ENCODE results near the gene SIGLEC10.

SIGLEC10 gene

GRCh38 chr19:51391073-51391611, 26.3 kb downstream of the SIGLEC10 start:
- Histone ChIP-seq H3K4me1 (ENCODE audit: insufficient read depth, low read length) (peaks cover 18% of the 10 kb centered on the region), H3K36me3 (ENCODE audit: insufficient read depth, low read length) (no peaks in the 10 kb centered on the region), H3K27ac (ENCODE audit: low read length) (no peak overlapping the region), H3K9me3 (ENCODE audit: insufficient read depth, low read length, severe bottlenecking) (no peaks in the 10 kb centered on the region), H3K9ac (ENCODE audit: low read depth, low read length) (no peak overlapping the region), H3K79me2 (ENCODE audit: insufficient read depth, low read length) (peaks cover 10% of the 10 kb centered on the region), H3K27me3 (ENCODE audit: insufficient read depth, low read length, poor library complexity) (no peaks in the 10 kb centered on the region), H3K4me2 (ENCODE audit: insufficient read depth, low read length) (no peak overlapping the region), H2AFZ (ENCODE audit: low read depth, low read length) (no peak overlapping the region), H4K20me1 (ENCODE audit: insufficient read depth, low read length) (no peaks in the 10 kb centered on the region), H3K4me3 (ENCODE audit: low read depth in 1 of 2, low read length in 2 of 2) (no peak overlapping the region)
- no peak for DNase-seq
- TF ChIP-seq EZH2 (IDR thresholded peaks at IDR 0.05; ENCODE audit: borderline replicate concordance, low read depth, low read length, severe bottlenecking): no peak
- TF ChIP-seq CTCF (IDR thresholded peaks at IDR 0.05; ENCODE audit: borderline replicate concordance, extremely low read depth, low read length, poor library complexity, severe bottlenecking): no peak
- ATAC-seq (ENCODE audit: insufficient read depth, low read depth): no peak

- H3K9me3 ChIP-seq (ENCODE audit: insufficient read depth, low read length, severe bottlenecking): no peaks in the 10 kb centered on the region
- no peaks in the 10 kb centered on the region for H3K27me3 ChIP-seq (ENCODE audit: insufficient read depth, low read length, poor library complexity)
- no peaks in the 10 kb centered on the region for H4K20me1 ChIP-seq (ENCODE audit: insufficient read depth, low read length)
- no peak overlapping the region for H3K27ac ChIP-seq (ENCODE audit: low read length)
- TF ChIP-seq CTCF (IDR thresholded peaks at IDR 0.05; ENCODE audit: borderline replicate concordance, extremely low read depth, low read length, poor library complexity, severe bottlenecking) (no peak), EZH2 (IDR thresholded peaks at IDR 0.05; ENCODE audit: borderline replicate concordance, low read depth, low read length, severe bottlenecking) (no peak)
- H3K4me3 ChIP-seq (ENCODE audit: low read depth in 1 of 2, low read length in 2 of 2): no peak overlapping the region
- no peak overlapping the region for H3K9ac ChIP-seq (ENCODE audit: low read depth, low read length)
- ATAC-seq (ENCODE audit: insufficient read depth, low read depth) (no peak), DNase-seq (no peak)
- H3K4me1 ChIP-seq (ENCODE audit: insufficient read depth, low read length): peaks cover 6% of the 10 kb centered on the region
- H2AFZ ChIP-seq (ENCODE audit: low read depth, low read length): no peak overlapping the region
- no peak overlapping the region for H3K4me2 ChIP-seq (ENCODE audit: insufficient read depth, low read length)
- no peaks in the 10 kb centered on the region for H3K36me3 ChIP-seq (ENCODE audit: insufficient read depth, low read length)
- H3K79me2 ChIP-seq (ENCODE audit: insufficient read depth, low read length): no peaks in the 10 kb centered on the region
Observed at GRCh38 chr19:51389143-51389542, 28.3 kb downstream of the SIGLEC10 start.

GRCh38 chr19:51387924-51388389, 29.5 kb downstream of the SIGLEC10 start, which contains the start of gene LIM2:
Gene LIM2 (minus strand): TSS chr19:51387974. CDS start chr19:51387443, 531 bp downstream.
- Histone ChIP-seq H3K4me1 (ENCODE audit: insufficient read depth, low read length) (no peaks in the 10 kb centered on the region), H3K27ac (ENCODE audit: low read length) (no peak within 1 kb of the TSS), H3K27me3 (ENCODE audit: insufficient read depth, low read length, poor library complexity) (no peaks in the 10 kb centered on the region), H3K9me3 (ENCODE audit: insufficient read depth, low read length, severe bottlenecking) (no peaks in the 10 kb centered on the region), H3K36me3 (ENCODE audit: insufficient read depth, low read length) (no peaks in the 10 kb centered on the region), H3K79me2 (ENCODE audit: insufficient read depth, low read length) (no peaks in the 10 kb centered on the region), H4K20me1 (ENCODE audit: insufficient read depth, low read length) (no peaks in the 10 kb centered on the region), H2AFZ (ENCODE audit: low read depth, low read length) (no peak within 1 kb of the TSS), H3K4me3 (ENCODE audit: low read depth in 1 of 2, low read length in 2 of 2) (no peak within 1 kb of the TSS), H3K4me2 (ENCODE audit: insufficient read depth, low read length) (no peak within 1 kb of the TSS), H3K9ac (ENCODE audit: low read depth, low read length) (no peak within 1 kb of the TSS)
- no peak for TF ChIP-seq EZH2 (IDR thresholded peaks at IDR 0.05; ENCODE audit: borderline replicate concordance, low read depth, low read length, severe bottlenecking)
- TF ChIP-seq CTCF (IDR thresholded peaks at IDR 0.05; ENCODE audit: borderline replicate concordance, extremely low read depth, low read length, poor library complexity, severe bottlenecking): no peak
- no peak for ATAC-seq (ENCODE audit: insufficient read depth, low read depth)
- no peak for DNase-seq

Data from DND-41 (cell line).